ENCODE measurements around the gene ADAM12. TPM values are rescaled to one million over a fixed set of nuclear protein-coding genes. Genes with fewer than 3 reads are reported as not detected.
"Not testable (repeated sequence)": the region's sequence is repeated elsewhere in the genome, so short reads cannot be mapped to it uniquely, and the experiment has no call there.

ADAM12 gene
- total RNA-seq, 2 experiments from 2014 or later: 1.3 TPM

- peaks cover 8% of the 10 kb centered on the region for H3K9me3 Mint-ChIP-seq
- no peak for TF ChIP-seq CTCF (IDR thresholded peaks at IDR 0.05)
- ATAC-seq (no peak), DNase-seq (no peak)
- no peak overlapping the region for H3K4me3 Mint-ChIP-seq
- no peak overlapping the region for H3K27ac Mint-ChIP-seq
- H3K4me1 Mint-ChIP-seq (ENCODE audit: low read depth): no peaks in the 10 kb centered on the region
- H3K36me3 Mint-ChIP-seq (ENCODE audit: low read depth): no peaks in the 10 kb centered on the region
- peaks cover 5% of the 10 kb centered on the region for H3K27me3 Mint-ChIP-seq
- ChIA-PET CTCF (no interaction called here), POLR2A (no interaction called here)
- intact Hi-C loops (cut with micrococcal nuclease): no loop called here
Measured at GRCh38 chr10:126352453-126352852, 35.8 kb downstream of the ADAM12 start.

GRCh38 chr10:126351021-126351420, 37.3 kb downstream of the ADAM12 start:
- ChIA-PET POLR2A (no interaction called here), CTCF (no interaction called here)
- DNase-seq: no peak
- Mint-ChIP-seq H3K36me3 (ENCODE audit: low read depth) (no peaks in the 10 kb centered on the region), H3K9me3 (peaks cover 3% of the 10 kb centered on the region), H3K27me3 (peaks cover 5% of the 10 kb centered on the region), H3K4me1 (ENCODE audit: low read depth) (no peaks in the 10 kb centered on the region), H3K4me3 (no peak overlapping the region), H3K27ac (no peak overlapping the region)
- no peak for TF ChIP-seq CTCF (IDR thresholded peaks at IDR 0.05)
- no peak for ATAC-seq
- intact Hi-C loops (cut with micrococcal nuclease): no loop called here

- Mint-ChIP-seq H3K9me3 (peaks cover 6% of the 10 kb centered on the region), H3K36me3 (ENCODE audit: low read depth) (no peaks in the 10 kb centered on the region), H3K27me3 (peaks cover 5% of the 10 kb centered on the region), H3K4me3 (no peak overlapping the region), H3K27ac (no peak overlapping the region), H3K4me1 (ENCODE audit: low read depth) (no peaks in the 10 kb centered on the region)
- ChIA-PET CTCF (no interaction called here), POLR2A (no interaction called here)
- no peak for TF ChIP-seq CTCF (IDR thresholded peaks at IDR 0.05)
- DNase-seq: no peak
- intact Hi-C loops (cut with micrococcal nuclease): no loop called here
- ATAC-seq: no peak
Measured at GRCh38 chr10:126350216-126350992, 37.9 kb downstream of the ADAM12 start.

GRCh38 chr10:126349676-126350075, 38.6 kb downstream of the ADAM12 start:
- peaks cover 5% of the 10 kb centered on the region for H3K27me3 Mint-ChIP-seq
- no peaks in the 10 kb centered on the region for H3K4me1 Mint-ChIP-seq (ENCODE audit: low read depth)
- DNase-seq (no peak), ATAC-seq (no peak)
- H3K4me3 Mint-ChIP-seq: no peak overlapping the region
- no peak for TF ChIP-seq CTCF (IDR thresholded peaks at IDR 0.05)
- intact Hi-C loops (cut with micrococcal nuclease): no loop called here
- ChIA-PET CTCF (no interaction called here), POLR2A (no interaction called here)
- H3K9me3 Mint-ChIP-seq: peaks cover 6% of the 10 kb centered on the region
- H3K36me3 Mint-ChIP-seq (ENCODE audit: low read depth): no peaks in the 10 kb centered on the region
- H3K27ac Mint-ChIP-seq: no peak overlapping the region

GRCh38 chr10:126349101-126349500, 39.2 kb downstream of the ADAM12 start:
- H3K4me1 Mint-ChIP-seq (ENCODE audit: low read depth): no peaks in the 10 kb centered on the region
- no peaks in the 10 kb centered on the region for H3K36me3 Mint-ChIP-seq (ENCODE audit: low read depth)
- intact Hi-C loops (cut with micrococcal nuclease): no loop called here
- no peak overlapping the region for H3K27ac Mint-ChIP-seq
- POLR2A ChIA-PET: no interaction called here
- ATAC-seq (no peak), DNase-seq (no peak)
- peaks cover 5% of the 10 kb centered on the region for H3K27me3 Mint-ChIP-seq
- no peak for TF ChIP-seq CTCF (IDR thresholded peaks at IDR 0.05)
- CTCF ChIA-PET: no interaction called here
- H3K9me3 Mint-ChIP-seq: peaks cover 10% of the 10 kb centered on the region
- H3K4me3 Mint-ChIP-seq: no peak overlapping the region

- intact Hi-C loops (cut with micrococcal nuclease); H3K27me3 Mint-ChIP-seq: not testable (repeated sequence)
Measured at GRCh38 chr10:126343496-126343895, 44.8 kb downstream of the ADAM12 start.

More at GRCh38 chr10:126343496-126343895, 44.8 kb downstream of the ADAM12 start:
- POLR2A ChIA-PET; ATAC-seq; CTCF ChIA-PET; H3K27ac Mint-ChIP-seq; H3K4me3 Mint-ChIP-seq; H3K36me3 Mint-ChIP-seq (ENCODE audit: low read depth); DNase-seq; H3K4me1 Mint-ChIP-seq (ENCODE audit: low read depth): not testable (repeated sequence)
- peaks cover 10% of the 10 kb centered on the region for H3K9me3 Mint-ChIP-seq

Measured in activated CD8-positive, alpha-beta T cell treated with anti-CD3 and anti-CD28 coated beads for 36 hours (primary cell).